HUES6 (cell line): ENCODE measurements around the gene GSTM4.

ENCODE experiments used
- H3K27ac ChIP-seq: 2 replicates; pipeline ENCODE4 v1.7.0; 2013; ENCODE audit warnings: low read depth, mild to moderate bottlenecking, low read length, inconsistent platforms
- H3K27me3 ChIP-seq: 2 replicates; pipeline ENCODE4 v1.6.1; 2013; ENCODE audit warnings: low read length; ENCODE audit not compliant: control insufficient read depth, insufficient read depth
- H3K36me3 ChIP-seq: 2 replicates; pipeline ENCODE4 v1.6.1; 2013; ENCODE audit warnings: low read length; ENCODE audit not compliant: control insufficient read depth, insufficient read depth
- H3K4me1 ChIP-seq: 2 replicates; pipeline ENCODE4 v1.6.1; 2013; ENCODE audit warnings: low read length; ENCODE audit not compliant: control insufficient read depth, insufficient read depth
- H3K4me3 ChIP-seq: 2 replicates; pipeline ENCODE4 v1.5.1; 2013; ENCODE audit warnings: low read depth, low read length
- H3K9ac ChIP-seq: one replicate; pipeline ENCODE4 v1.6.1; 2013; ENCODE audit warnings: mild to moderate bottlenecking, low read length
- H3K9me3 ChIP-seq: 2 replicates; pipeline ENCODE4 v1.6.1; 2013; ENCODE audit warnings: low read depth, low read length; ENCODE audit not compliant: control insufficient read depth, insufficient read depth

The GSTM4 gene

GRCh38 chr1:109632671-109633346, 23.1 kb upstream of the GSTM4 start:
- H3K4me1 ChIP-seq: peaks cover 22% of the 10 kb centered on the region
- H3K27ac ChIP-seq: no peak overlapping the region
- H3K4me3 ChIP-seq: no peak overlapping the region
- H3K9me3 ChIP-seq: no peaks in the 10 kb centered on the region
- peaks cover 37% of the 10 kb centered on the region for H3K36me3 ChIP-seq
- no peak overlapping the region for H3K9ac ChIP-seq
- H3K27me3 ChIP-seq: no peaks in the 10 kb centered on the region

GRCh38 chr1:109634292-109634691, 21.6 kb upstream of the GSTM4 start:
- Histone ChIP-seq H3K4me1 (peaks cover 22% of the 10 kb centered on the region), H3K4me3 (no peak overlapping the region), H3K27me3 (no peaks in the 10 kb centered on the region), H3K9ac (no peak overlapping the region), H3K27ac (no peak overlapping the region), H3K9me3 (no peaks in the 10 kb centered on the region), H3K36me3 (peaks cover 22% of the 10 kb centered on the region)

GRCh38 chr1:109634771-109635750, 20.8 kb upstream of the GSTM4 start:
- no peak overlapping the region for H3K27ac ChIP-seq
- H3K36me3 ChIP-seq: peaks cover 16% of the 10 kb centered on the region
- H3K9ac ChIP-seq: no peak overlapping the region
- no peaks in the 10 kb centered on the region for H3K27me3 ChIP-seq
- peaks cover 24% of the 10 kb centered on the region for H3K4me1 ChIP-seq
- no peaks in the 10 kb centered on the region for H3K9me3 ChIP-seq
- H3K4me3 ChIP-seq: no peak overlapping the region

GRCh38 chr1:109635862-109636200, 20.1 kb upstream of the GSTM4 start:
- no peaks in the 10 kb centered on the region for H3K27me3 ChIP-seq
- peaks cover 22% of the 10 kb centered on the region for H3K4me1 ChIP-seq
- no peak overlapping the region for H3K27ac ChIP-seq
- H3K9me3 ChIP-seq: no peaks in the 10 kb centered on the region
- no peak overlapping the region for H3K9ac ChIP-seq
- H3K36me3 ChIP-seq: peaks cover 13% of the 10 kb centered on the region
- peak overlapping the region; percentile 1; the same call in 1 of the 2 replicates for H3K4me3 ChIP-seq

GRCh38 chr1:109636201-109636952, 19.5 kb upstream of the GSTM4 start:
- Histone ChIP-seq H3K9me3 (no peaks in the 10 kb centered on the region), H3K27me3 (no peaks in the 10 kb centered on the region), H3K9ac (no peak overlapping the region), H3K4me1 (peaks cover 22% of the 10 kb centered on the region), H3K27ac (no peak overlapping the region), H3K4me3 (peak overlapping the region; percentile 1; the same call in 1 of the 2 replicates), H3K36me3 (peaks cover 7% of the 10 kb centered on the region)

- Histone ChIP-seq H3K4me1 (peaks cover 22% of the 10 kb centered on the region), H3K9me3 (no peaks in the 10 kb centered on the region), H3K27me3 (no peaks in the 10 kb centered on the region), H3K9ac (no peak overlapping the region), H3K4me3 (no peak overlapping the region), H3K36me3 (no peaks in the 10 kb centered on the region), H3K27ac (no peak overlapping the region)
Measured at GRCh38 chr1:109637446-109637845, 18.5 kb upstream of the GSTM4 start.

GRCh38 chr1:109639063-109639840, 16.6 kb upstream of the GSTM4 start:
- no peak overlapping the region for H3K27ac ChIP-seq
- H3K9ac ChIP-seq: no peak overlapping the region

GRCh38 chr1:109639841-109640184, 16.1 kb upstream of the GSTM4 start:
- no peak overlapping the region for H3K4me3 ChIP-seq
- H3K27ac ChIP-seq: no peak overlapping the region
- peaks cover 7% of the 10 kb centered on the region for H3K27me3 ChIP-seq
- H3K9ac ChIP-seq: no peak overlapping the region
- H3K36me3 ChIP-seq: no peaks in the 10 kb centered on the region
- H3K4me1 ChIP-seq: peaks cover 26% of the 10 kb centered on the region
- no peaks in the 10 kb centered on the region for H3K9me3 ChIP-seq

More at GRCh38 chr1:109639063-109639840, 16.6 kb upstream of the GSTM4 start:
- H3K4me1 ChIP-seq: peaks cover 26% of the 10 kb centered on the region
- H3K9me3 ChIP-seq: no peaks in the 10 kb centered on the region
- H3K36me3 ChIP-seq: no peaks in the 10 kb centered on the region
- peaks cover 7% of the 10 kb centered on the region for H3K27me3 ChIP-seq
- H3K4me3 ChIP-seq: no peak overlapping the region

GRCh38 chr1:109640285-109640865, 15.5 kb upstream of the GSTM4 start:
- Histone ChIP-seq H3K9me3 (no peaks in the 10 kb centered on the region), H3K4me1 (peaks cover 26% of the 10 kb centered on the region), H3K27ac (no peak overlapping the region), H3K36me3 (no peaks in the 10 kb centered on the region), H3K9ac (no peak overlapping the region), H3K4me3 (no peak overlapping the region), H3K27me3 (peaks cover 7% of the 10 kb centered on the region)

- peaks cover 19% of the 10 kb centered on the region for H3K4me1 ChIP-seq
Measured at GRCh38 chr1:109641078-109641740, 14.7 kb upstream of the GSTM4 start.

More at GRCh38 chr1:109641078-109641740, 14.7 kb upstream of the GSTM4 start:
- Histone ChIP-seq H3K27me3 (peaks cover 7% of the 10 kb centered on the region), H3K4me3 (no peak overlapping the region), H3K9me3 (no peaks in the 10 kb centered on the region), H3K27ac (no peak overlapping the region), H3K9ac (no peak overlapping the region), H3K36me3 (no peaks in the 10 kb centered on the region)
